Nucleus accumbens (tissue), 56 donors: ENCODE data around the gene NISCH.
A peak's percentile ranks its signal among the peaks of the same experiment; 100 is the strongest.

Experiments
- DNase-seq, 56 donors: peaks; one replicate each; lab custom pipeline; 2025; lab: John Stamatoyannopoulos, UW

NISCH gene

GRCh38 chr3:52468336-52468735 is 12.9 kb downstream of the NISCH start:
- DNase-seq, result no peak

DNA sequence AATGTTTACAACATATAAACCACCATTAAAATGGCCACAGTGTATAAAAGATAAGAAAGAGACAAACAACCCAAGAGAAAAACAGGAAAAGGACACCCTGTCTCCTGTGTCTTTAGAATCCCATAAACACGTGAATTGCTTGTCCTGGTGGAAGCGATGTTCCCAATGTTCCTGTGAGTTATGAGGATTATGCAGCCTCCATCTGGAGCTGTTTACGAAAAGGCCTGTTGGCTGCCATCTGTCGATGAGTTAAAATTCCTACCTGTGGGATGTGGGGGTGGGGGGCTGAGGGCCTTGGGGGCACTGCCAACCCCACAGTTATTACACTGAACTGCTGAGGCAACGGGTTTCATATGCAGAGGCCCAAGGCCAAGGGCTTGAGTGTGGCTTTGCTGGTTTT is 13.6 kb downstream of the NISCH start:
- DNase-seq, result no peak

DNA sequence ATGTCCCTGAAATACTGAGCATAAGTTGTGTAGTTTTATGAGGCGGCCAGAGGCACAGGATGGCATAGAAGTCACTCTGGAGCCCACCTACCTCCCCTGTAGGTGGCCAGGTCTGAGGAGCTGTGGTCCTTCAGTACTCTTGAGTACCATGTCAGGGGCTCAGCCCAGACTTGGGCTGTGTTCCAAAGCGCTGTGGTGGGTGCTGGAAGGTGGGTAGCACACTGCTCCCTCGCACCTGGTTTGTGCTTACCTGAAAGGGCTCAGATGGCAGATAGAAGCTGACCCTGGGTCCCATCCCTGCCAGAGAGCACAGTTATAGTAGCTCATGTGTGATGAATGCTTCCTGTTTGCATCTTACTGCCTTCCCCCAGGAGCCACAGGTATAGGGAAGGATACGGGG is 15.5 kb downstream of the NISCH start:
- no peak for DNase-seq

- peak in 35 of 56 donors; percentile 7 to 77 (median 34) for DNase-seq
Observed at GRCh38 chr3:52471371-52472238, 16.2 kb downstream of the NISCH start.

DNA sequence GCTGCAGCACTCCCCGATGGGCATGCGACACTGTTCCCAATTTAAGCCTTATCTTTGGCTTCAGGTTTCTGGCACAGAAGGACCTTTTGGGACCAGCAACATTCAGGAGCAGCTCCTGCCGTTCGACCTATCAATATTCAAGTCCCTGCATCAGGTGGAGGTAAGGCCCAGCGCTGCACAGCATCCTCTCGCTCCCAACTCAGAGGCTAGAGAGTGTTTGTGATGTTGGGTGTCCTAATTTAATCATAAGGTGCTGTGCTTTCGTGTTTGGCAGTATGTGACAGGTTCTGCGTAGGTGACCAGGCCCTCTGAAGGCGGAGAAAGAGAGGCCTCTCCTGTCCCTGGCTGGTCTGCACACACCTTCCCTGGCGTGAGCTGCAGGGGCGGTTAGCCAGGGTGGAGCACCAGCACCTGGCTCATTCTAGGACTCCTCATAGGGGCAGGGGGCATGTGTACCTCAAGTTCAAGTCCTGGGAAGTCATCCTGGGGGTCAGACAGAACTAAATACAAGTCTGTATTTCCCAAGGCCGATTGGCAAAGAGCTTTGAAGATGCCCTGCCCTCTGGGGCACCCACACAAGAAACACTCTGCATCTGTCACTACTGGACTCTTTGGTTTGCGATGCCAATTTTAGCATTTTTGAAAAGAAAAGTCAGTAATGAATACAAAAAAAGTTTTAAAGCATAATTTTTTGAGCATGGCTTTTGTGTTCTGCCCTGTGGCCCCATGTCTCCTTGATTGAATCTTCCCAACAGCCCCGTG is 17.0 kb downstream of the NISCH start:
- no peak for DNase-seq

DNA sequence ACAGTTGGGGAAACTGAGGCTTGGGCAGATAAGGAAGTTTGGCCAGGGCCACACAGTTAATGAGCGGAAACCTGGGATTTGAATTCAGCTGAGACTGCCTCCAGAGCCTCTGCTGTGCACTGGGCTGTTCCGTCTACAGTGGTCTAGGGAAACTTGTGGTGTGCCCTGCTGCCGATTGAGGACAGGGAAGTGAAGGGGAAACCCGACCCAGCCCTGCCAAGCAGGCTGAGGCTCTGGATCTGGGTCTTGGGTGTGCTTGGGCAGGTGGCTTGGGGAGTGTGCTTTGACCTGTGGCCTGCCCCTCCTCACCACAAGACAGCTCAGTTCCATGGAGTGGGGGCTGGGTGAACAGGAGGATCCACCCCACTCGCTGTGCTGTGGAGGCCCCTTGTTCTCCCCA is 17.6 kb downstream of the NISCH start:
- no peak for DNase-seq

DNA sequence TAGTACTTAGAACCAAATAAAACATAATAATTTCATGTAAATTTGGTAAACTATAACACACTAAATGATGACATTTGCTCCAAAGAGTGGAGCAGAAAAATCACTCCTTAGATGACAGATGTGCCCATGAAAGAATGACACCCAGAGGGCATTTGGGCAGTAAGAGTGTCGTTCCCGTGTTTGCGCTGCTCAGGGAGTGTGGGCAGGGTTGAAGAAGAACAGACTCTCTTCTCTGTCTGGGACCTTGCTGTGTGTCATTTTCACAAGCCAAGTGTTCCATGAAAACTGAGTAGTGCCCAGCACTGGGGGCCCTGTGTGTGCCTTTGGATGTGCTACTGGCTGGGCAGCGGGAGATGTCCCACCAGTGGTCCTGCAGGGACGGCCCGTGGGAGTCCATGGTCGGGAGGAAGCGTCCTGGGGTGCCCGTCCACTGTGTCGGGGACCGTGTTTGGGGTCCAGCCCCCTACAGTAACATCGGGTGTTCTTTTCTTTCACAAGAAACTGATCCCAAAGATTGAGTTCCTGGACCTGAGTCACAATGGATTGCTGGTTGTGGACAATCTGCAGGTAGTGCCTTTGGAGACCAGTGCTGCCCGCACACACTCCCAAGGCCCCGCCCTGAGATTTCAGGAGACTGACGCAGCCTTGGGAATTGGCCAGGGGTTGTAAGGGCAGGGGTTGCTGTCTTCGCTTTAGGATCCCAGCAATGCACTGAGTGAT is 21.8 kb downstream of the NISCH start:
- no peak for DNase-seq

- no peak for DNase-seq
Observed at GRCh38 chr3:52477796-52478095, 22.3 kb downstream of the NISCH start.

GRCh38 chr3:52479037-52479876 is 23.9 kb downstream of the NISCH start:
- no peak for DNase-seq

- no peak for DNase-seq
Observed at GRCh38 chr3:52479877-52480575, 24.6 kb downstream of the NISCH start.

- DNase-seq, result peak in 2 of 56 donors; percentile 15 to 19
Observed at GRCh38 chr3:52480768-52481715, 25.6 kb downstream of the NISCH start.

GRCh38 chr3:52481819-52482521 is 26.6 kb downstream of the NISCH start:
- no peak for DNase-seq

- DNase-seq, result no peak
Observed at GRCh38 chr3:52483081-52483480, 27.7 kb downstream of the NISCH start.

DNA sequence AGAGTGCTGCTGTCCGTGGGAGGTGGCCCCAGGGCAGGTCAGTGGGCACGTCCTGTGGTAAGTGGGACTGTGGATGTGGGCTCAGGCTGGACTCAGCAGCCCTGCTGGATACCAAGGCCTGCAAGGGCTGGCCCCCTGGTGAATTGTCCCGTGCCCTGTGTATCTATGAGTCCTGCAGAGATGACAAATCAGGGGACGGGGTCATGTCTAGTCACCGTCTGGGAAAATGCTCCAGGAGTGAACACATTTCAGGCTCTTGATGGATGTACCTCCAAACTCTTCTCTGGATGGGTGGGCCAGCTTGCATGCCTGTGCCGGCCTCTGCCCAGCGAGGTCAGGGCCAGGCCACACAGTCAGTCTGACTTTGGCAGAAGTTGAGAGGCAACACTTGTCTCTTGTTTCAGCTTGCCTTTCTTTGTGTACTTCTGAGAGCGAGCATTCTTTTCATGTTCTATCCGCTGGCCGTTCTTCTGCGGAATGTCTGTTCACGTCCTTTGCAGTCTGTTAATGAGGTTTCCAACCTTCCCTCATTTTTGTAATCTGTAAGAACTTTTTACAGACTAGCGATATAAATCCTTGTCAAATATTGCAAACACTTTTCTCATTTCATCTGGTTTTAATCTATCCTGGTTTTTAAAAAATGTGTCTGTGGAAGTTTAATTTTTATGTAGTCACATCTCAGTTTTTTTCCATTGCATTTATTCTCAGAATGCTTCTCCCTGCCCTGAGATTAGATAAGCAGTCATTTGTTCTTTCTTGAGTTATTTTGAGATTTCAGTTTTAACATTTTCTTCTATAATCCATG is 28.4 kb downstream of the NISCH start:
- DNase-seq, result no peak

- DNase-seq, result no peak
Observed at GRCh38 chr3:52484680-52485461, 29.5 kb downstream of the NISCH start.

DNA sequence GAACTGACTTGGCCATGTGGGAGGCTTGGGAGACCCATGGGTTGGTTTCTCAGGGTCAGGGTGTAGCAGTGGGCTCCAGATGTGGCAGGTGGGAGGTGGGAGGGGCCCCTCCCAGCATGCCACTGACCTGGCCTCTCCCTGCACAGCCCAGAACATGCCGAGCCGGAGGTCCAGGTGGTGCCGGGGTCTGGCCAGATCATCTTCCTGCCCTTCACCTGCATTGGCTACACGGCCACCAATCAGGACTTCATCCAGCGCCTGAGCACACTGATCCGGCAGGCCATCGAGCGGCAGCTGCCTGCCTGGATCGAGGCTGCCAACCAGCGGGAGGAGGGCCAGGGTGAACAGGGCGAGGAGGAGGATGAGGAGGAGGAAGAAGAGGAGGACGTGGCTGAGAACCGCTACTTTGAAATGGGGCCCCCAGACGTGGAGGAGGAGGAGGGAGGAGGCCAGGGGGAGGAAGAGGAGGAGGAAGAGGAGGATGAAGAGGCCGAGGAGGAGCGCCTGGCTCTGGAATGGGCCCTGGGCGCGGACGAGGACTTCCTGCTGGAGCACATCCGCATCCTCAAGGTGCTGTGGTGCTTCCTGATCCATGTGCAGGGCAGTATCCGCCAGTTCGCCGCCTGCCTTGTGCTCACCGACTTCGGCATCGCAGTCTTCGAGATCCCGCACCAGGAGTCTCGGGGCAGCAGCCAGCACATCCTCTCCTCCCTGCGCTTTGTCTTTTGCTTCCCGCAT is 31.8 kb downstream of the NISCH start:
- DNase-seq, result no peak
